Choroid plexus epithelial cell (primary cell): ENCODE results near the gene NAPSA.

Experiments
- DNase-seq: peaks from one replicate; pipeline ENCODE4 v3.0.0-alpha.2; 2010; ENCODE audit warnings: low read depth
- H3K4me3 ChIP-seq: 2 replicates; pipeline ENCODE4 v1.5.1; 2011; ENCODE audit warnings: low read depth, mild to moderate bottlenecking, control low read depth, low read length, moderate library complexity
- TF ChIP-seq, protein P1 (sequence below): conservative IDR thresholded peaks from 2 replicates; pipeline ENCODE4 v1.5.1; 2011; ENCODE audit warnings: low read depth, mild to moderate bottlenecking, control low read depth, inconsistent platforms, low read length, moderate library complexity

Gene NAPSA

DNA sequence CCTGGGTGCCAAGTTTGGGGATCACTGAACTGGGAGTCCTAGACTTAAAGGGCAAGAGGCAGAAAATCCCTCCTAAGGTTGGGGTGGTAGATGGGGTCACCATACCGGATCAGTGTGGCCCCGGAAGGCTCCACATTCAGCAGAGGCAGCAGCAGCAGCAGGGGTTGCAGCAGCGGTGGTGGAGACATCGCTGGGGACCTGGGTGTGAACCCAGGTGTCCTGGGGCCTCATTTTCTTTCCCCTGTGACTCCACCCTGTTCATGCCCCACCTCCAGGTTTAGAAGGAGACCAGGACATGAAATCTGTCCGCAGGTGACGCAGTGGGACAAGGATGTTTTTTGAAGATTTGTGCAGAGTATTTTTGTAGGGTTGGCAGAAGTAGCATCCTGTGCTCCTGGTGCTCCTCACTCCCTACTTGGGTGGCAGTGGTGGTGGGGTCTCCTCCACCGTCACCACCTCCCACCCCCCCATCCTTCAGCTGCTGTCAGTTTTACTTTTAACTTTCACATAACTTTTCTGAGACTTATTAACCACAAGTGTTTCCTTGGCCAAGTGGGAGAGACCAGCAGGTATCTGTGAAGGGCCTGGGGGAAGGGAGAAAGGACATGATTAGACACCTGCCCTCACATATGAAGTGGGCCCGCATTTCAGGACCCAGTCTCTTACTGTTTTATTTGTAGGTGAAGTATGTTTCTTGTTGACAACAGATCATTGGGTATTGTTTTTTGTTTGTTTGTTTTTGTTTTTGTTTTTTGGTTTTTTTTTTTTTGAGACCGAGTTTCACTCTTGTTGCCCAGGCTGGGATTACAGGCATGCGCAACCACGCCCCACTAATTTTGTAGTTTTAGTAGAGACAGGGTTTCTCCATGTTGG lies at the start of gene NAPSA:
TSS of gene NAPSA (minus strand) at position 206 of the 873 bp plus-strand sequence. CDS start at position 188, 18 bp downstream.
- no peak within 1 kb of the TSS for H3K4me3 ChIP-seq
- TF ChIP-seq, protein P1, sequence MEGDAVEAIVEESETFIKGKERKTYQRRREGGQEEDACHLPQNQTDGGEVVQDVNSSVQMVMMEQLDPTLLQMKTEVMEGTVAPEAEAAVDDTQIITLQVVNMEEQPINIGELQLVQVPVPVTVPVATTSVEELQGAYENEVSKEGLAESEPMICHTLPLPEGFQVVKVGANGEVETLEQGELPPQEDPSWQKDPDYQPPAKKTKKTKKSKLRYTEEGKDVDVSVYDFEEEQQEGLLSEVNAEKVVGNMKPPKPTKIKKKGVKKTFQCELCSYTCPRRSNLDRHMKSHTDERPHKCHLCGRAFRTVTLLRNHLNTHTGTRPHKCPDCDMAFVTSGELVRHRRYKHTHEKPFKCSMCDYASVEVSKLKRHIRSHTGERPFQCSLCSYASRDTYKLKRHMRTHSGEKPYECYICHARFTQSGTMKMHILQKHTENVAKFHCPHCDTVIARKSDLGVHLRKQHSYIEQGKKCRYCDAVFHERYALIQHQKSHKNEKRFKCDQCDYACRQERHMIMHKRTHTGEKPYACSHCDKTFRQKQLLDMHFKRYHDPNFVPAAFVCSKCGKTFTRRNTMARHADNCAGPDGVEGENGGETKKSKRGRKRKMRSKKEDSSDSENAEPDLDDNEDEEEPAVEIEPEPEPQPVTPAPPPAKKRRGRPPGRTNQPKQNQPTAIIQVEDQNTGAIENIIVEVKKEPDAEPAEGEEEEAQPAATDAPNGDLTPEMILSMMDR = no peak
- DNase-seq = no peak

DNA sequence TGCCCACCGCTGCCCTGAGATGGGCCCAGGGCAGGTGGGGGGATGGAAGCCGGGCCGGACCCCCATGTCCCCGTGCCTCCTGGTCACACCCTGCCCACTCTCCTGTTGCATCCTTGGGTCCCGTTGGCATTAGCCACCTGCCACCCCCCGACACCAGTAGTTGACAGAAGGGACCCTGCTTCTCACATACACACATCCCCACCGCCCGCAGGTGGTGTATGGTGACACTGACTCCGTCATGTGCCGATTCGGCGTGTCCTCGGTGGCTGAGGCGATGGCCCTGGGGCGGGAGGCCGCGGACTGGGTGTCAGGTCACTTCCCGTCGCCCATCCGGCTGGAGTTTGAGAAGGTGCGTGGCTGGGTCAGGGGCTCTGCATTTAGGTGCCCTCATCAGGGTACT lies 48.1 kb upstream of the NAPSA start:
- TF ChIP-seq, protein P1 = no peak
- H3K4me3 ChIP-seq = no peak overlapping the region
- DNase-seq = no peak

DNA sequence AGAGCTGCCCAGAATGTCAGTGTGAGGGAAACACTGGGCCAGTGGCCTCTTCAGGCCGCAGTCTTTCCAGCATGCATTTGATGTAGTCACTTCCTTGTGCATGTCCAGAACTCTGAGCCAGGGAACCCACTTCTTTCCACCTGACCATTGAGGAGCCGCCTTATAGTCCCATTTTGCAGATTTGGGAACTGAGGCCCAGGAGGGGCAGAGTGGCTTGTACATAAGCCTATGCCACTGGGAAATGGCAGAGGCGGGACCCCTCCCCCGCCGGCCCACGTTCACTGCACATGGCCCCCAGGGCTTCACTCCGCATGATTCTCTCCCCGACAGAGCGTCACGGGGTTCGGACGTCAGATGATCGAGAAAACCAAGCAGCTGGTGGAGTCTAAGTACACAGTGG lies 47.7 kb upstream of the NAPSA start:
- no peak overlapping the region for H3K4me3 ChIP-seq
- no peak for DNase-seq
- TF ChIP-seq, protein P1 = no peak

DNA sequence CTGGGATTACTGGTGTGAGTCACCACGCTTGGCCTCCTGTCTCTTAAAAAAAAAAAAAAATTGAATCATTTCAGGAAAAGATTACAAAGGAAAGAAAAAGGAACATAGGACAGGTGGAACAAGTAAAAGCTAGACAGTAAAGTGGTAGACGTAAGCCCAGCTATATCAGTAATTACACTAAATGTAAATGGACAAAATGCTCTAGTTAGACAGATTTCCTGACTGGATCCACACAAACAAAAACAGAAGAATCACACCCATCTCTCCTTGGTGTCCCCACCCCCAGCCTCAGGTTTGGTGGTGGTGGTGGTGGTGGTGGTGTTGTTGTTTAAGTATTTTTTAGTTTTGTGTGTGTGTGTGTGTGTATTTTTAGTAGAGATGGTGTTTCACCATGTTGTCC lies 47.0 kb upstream of the NAPSA start:
- DNase-seq = no peak
- TF ChIP-seq, protein P1 = no peak
- no peak overlapping the region for H3K4me3 ChIP-seq

DNA sequence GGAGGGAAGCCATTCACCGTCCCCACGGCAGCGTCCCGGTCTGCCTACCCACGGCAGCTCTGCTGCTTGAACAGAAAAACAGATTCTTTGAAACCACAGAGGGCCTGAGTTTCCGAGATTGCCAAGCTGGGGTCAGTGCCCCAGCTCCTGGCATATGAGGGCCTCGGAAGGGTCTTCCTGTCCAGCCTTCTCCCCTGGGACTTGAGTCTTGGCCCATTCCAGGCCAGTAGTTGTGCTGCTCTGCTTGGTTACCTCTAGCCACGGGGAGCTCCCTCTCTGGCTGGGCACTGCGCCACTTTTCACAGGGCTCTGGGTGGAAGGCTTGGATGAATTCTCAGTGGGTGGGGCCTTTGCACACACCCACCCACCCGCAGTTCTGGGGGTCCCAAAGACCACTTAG lies 44.7 kb upstream of the NAPSA start:
- no peak overlapping the region for H3K4me3 ChIP-seq
- TF ChIP-seq, protein P1 = no peak
- DNase-seq = no peak

GRCh38 chr19:50409347-50409746 lies 43.9 kb upstream of the NAPSA start:
- DNase-seq = no peak
- TF ChIP-seq, protein P1 = no peak
- H3K4me3 ChIP-seq = no peak overlapping the region

DNA sequence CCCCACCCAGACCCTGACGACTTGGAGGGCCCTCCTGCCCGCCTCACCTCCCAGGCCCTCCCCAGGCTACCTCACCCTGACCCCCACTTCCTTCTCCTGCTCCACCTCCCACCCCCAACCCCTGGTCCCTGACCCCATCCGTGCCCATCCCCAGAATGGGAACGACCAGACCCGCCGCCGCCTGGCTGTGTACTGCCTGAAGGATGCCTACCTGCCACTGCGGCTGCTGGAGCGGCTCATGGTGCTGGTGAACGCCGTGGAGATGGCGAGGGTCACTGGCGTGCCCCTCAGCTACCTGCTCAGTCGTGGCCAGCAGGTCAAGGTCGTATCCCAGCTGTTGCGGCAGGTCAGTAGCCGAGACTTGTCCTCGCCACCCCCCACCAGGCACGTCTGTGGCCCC lies 41.4 kb upstream of the NAPSA start:
- TF ChIP-seq, protein P1 = no peak
- H3K4me3 ChIP-seq = no peak overlapping the region

More for the DNA sequence above, 41.4 kb upstream of the NAPSA start:
- no peak for DNase-seq
